Left cardiac atrium (tissue), 4 donors: ENCODE results near the gene IL17A. TPM values are rescaled to one million over a fixed set of nuclear protein-coding genes. Genes with fewer than 3 reads are reported as not detected.
"Not testable (repeated sequence)": the region's sequence is repeated elsewhere in the genome, so short reads cannot be mapped to it uniquely, and the experiment has no call there.

Experiments
- ATAC-seq, 2 donors: fragments of 200-7000 bp; cut with Tn5 transposase; one replicate each; pipeline ENCODE4 v1.9.1; 2020; ENCODE audit warnings: mild to moderate bottlenecking in 2 of 2, moderate library complexity in 2 of 2
- DNase-seq: peaks from one replicate; pipeline ENCODE4 v3.0.0-alpha.2; 2020
- intact Hi-C, 2 donors: fragments of 100-400 bp; cut with DNase I; formaldehyde crosslinking; loops; one replicate each; pipeline versions ENCODE4 v1.14.1 to v1.15.1; 2022 to 2023
- total RNA-seq, 2 donors: library from RNA; stranded (reverse); fragmentation: NEBNext Ultra II Directional; extraction: Animal tissue kit (Norgen Biotek cat#: 25700); gene quantifications; one replicate each; pipeline ENCODE4 v1.2.1, GENCODE V29; 2021
- donor health status: DM: no; HTN: yes; CAD: no.
- donor health status: DM: no; HTN: yes; CAD: no; lungs with severe emphysema.
- donor health status: DM: yes; HTN: yes; CAD: no.
- donor health status: Dilated cardiomyopathy.

IL17A gene
- total RNA-seq, 2 donors from 2014 or later: not detected

- no peak for ATAC-seq
- intact Hi-C loops: loop anchor here in 1 of 2 donors (10.0 kb wide), 1 partner anchor 72 kb away; no protein-coding TSS in a partner anchor
- DNase-seq: no peak
These were observed 23.0 kb upstream of the IL17A start for GRCh38 chr6:52162940-52163908.

- DNase-seq (no peak), ATAC-seq (no peak)
- intact Hi-C loops: loop anchor here in 1 of 2 donors (10.0 kb wide), 1 partner anchor 70 kb away; no protein-coding TSS in a partner anchor
These were observed 21.7 kb upstream of the IL17A start for GRCh38 chr6:52164319-52165094.

GRCh38 chr6:52167267-52167666 is 18.9 kb upstream of the IL17A start:
- intact Hi-C loops: loop anchor here in 1 of 2 donors (10.0 kb wide), 1 partner anchor 68 kb away; no protein-coding TSS in a partner anchor
- DNase-seq (no peak), ATAC-seq (no peak)

- intact Hi-C loops: loop anchor here in 1 of 2 donors (10.0 kb wide), 1 partner anchor 66 kb away; no protein-coding TSS in a partner anchor
- ATAC-seq, DNase-seq: not testable (repeated sequence)
These were observed 17.8 kb upstream of the IL17A start for GRCh38 chr6:52168351-52168750.

- ATAC-seq: no peak
- intact Hi-C loops: no loop called here
- no peak for DNase-seq
These were observed 12.1 kb upstream of the IL17A start for GRCh38 chr6:52174118-52174517.

DNA sequence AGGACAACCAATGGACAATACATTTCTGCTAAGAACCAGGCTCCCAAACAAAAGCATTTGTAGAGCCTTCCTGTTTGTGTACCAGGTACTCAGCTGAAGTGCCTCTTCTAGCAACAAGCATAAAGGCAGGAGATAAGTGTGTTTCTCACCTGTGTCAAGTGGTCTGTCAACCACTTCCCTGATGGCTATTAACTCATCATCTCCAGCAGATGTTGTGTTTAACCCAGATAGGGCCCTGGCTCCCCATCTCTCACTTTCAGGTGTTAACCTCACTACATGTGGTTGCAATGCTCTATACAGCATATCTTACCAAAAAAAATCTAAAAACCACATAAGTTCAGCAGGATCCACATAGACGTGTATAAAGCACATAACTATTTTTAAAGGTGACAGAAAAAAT is 9.6 kb upstream of the IL17A start:
- intact Hi-C loops: no loop called here
- ATAC-seq: no peak
- no peak for DNase-seq

- intact Hi-C loops: no loop called here
- ATAC-seq: no peak
These were observed 8.2 kb upstream of the IL17A start for GRCh38 chr6:52177961-52178360.

GRCh38 chr6:52180787-52181558 is 5.2 kb upstream of the IL17A start:
- intact Hi-C loops: no loop called here
- no peak for DNase-seq
- no peak for ATAC-seq

More at GRCh38 chr6:52177961-52178360, 8.2 kb upstream of the IL17A start:
- no peak for DNase-seq

GRCh38 chr6:52183131-52183713 is 3.0 kb upstream of the IL17A start:
- no peak for ATAC-seq
- intact Hi-C loops: no loop called here
- no peak for DNase-seq

DNA sequence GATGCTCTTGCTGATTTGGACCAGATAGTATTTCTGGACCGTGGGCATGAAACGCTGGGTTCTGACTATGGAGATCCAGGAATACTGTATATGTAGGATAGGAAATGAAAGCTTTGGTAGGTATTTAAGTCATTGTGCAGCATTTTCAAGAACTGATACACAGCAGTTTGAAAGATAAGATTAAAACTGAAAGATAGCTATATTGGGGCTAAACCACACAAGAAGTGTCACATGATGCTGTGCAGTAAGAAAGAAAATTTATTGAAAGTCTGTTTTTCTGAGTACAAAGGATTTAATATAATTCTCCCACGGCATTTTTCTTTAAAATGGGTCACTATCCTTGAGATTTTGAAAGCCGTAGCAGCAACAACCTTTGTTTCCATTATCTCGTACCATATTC is 305 bp downstream of the IL17A start:
- intact Hi-C loops: no loop called here

GRCh38 chr6:52187098-52187497 is 923 bp downstream of the IL17A start:
- ATAC-seq: no peak
- intact Hi-C loops: no loop called here

More for the DNA sequence above, 305 bp downstream of the IL17A start:
- DNase-seq (no peak), ATAC-seq (no peak)

DNA sequence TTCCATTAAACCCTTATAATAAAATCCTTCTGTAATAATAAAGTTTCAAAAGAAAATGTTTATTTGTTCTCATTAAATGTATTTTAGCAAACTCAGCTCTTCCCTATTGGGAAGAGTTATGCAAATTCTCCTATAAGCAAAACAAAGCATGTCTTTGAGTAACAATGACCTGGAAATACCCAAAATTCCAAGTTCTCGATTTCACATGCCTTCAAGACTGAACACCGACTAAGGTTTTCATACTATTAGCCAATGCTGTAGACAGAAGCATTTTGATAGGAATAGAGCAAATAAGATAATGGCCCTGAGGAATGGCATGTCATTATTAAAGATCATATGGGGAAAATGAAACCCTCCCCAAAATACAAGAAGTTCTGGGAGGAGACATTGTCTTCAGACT is 3.8 kb downstream of the IL17A start:
- ATAC-seq (no peak), DNase-seq (no peak)
- intact Hi-C loops: no loop called here

More at GRCh38 chr6:52187098-52187497, 923 bp downstream of the IL17A start:
- no peak for DNase-seq

DNA sequence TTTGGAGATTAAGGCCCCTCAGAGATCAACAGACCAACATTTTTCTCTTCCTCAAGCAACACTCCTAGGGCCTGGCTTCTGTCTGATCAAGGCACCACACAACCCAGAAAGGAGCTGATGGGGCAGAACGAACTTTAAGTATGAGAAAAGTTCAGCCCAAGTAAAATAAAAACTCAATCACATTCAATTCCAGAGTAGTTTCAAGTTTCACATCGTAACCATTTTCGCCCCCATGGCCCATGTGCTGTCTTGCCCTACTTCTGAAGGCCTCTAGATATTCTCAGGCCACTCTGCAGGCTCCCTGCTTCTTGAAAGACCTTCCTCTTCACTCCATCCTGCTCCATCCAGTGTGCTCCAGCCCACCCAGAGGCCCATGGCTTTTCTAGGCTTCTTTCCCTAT is 4.2 kb downstream of the IL17A start:
- ATAC-seq (no peak), DNase-seq (no peak)
- intact Hi-C loops: no loop called here

DNA sequence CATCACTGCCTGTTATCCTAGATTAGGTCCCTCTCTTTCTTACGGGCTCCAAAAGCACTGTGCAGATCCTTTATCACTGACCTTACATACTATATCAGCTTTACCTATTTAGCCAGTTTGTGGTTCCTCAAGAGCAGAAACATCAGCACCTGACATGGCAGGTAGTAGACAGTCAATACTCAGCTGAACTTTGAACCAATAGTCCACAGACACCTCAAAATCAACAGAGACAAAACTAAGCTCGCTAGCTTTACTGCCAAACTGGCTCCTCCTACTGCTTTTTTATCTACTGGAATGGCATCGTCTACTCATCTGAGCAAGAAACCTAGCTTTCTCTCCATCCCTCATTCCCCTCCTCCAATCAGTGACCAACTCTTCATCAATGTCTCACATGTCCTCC is 5.6 kb downstream of the IL17A start:
- DNase-seq (no peak), ATAC-seq (no peak)
- intact Hi-C loops: no loop called here

GRCh38 chr6:52195886-52196285 is 9.7 kb downstream of the IL17A start:
- no peak for ATAC-seq
- no peak for DNase-seq
- intact Hi-C loops: no loop called here

DNA sequence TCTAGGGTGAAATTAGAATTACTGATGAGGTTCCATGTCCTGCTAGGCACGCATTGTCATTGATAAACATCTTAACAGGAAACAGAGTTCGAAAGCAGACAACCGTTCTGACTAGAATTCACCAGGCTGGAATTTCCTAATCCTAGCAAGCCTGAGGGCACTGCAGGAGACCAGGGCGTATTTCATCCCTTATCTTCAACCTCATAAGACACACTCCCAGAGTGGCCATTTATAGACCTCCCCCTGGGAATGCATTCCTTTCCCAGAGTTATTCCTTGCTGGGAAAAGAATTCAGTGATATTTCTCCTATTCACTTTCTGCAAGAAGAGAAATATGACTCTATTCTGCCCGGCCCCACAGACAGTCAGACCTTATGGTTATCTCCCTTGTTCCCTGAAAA is 13.9 kb downstream of the IL17A start:
- ATAC-seq, intact Hi-C loops, DNase-seq: not testable (repeated sequence)

DNA sequence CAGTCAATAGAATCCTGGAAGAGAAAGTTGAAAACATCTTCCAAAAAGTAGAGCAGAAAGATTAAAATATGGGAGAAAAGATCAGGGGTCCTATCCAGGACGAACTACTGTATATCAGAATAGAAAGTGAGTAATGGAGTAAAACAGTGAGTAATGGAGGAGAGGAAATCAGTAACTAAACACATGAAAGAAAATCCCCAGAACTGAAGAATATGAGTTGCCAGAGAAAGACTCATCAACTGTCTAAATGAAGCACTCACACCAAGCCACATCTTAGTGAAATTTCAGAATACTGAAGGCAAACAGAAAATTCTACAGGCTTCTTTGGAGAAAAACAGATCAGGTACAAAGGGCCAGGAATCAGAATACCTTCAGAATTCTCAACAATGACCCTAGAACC is 14.9 kb downstream of the IL17A start:
- intact Hi-C loops: no loop called here
- DNase-seq (no peak), ATAC-seq (no peak)

GRCh38 chr6:52201493-52201892 is 15.3 kb downstream of the IL17A start:
- intact Hi-C loops: no loop called here

DNA sequence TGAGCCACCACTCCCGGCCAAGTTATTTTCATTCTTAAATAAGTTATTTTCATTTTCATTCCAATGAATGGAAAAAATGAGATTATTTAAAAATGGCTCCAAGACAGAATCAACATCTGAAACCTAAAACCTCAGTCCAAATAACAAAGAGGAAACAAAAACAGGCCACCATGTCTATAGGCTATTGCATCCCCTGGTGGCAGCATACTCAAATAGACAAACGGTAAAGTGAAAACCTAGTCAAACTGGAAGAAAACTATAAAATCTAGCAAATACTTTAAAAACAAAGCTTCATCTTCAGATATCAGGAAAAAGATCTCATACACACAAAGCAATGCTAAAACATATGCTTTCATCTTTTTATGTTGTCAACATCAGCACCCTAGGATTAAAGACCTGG is 20.9 kb downstream of the IL17A start:
- ATAC-seq (no peak), DNase-seq (no peak)
- intact Hi-C loops: no loop called here

More at GRCh38 chr6:52201493-52201892, 15.3 kb downstream of the IL17A start:
- DNase-seq (no peak), ATAC-seq (no peak)
